HG03103 (cell line): Measurements from ENCODE around the gene PIP5K1A.

Experiments used
- ATAC-seq: cut with Tn5 transposase; IDR thresholded peaks from one replicate; pipeline ENCODE4 v1.9.1; 2021; ENCODE audit warnings: low read depth; ENCODE audit not compliant: unreplicated experiment

The PIP5K1A gene

GRCh38 chr1:151286619-151287340, 88.4 kb downstream of the PIP5K1A start:
- ATAC-seq: no peak

- no peak for ATAC-seq
Measured at GRCh38 chr1:151287341-151287699, 89.0 kb downstream of the PIP5K1A start.

DNA sequence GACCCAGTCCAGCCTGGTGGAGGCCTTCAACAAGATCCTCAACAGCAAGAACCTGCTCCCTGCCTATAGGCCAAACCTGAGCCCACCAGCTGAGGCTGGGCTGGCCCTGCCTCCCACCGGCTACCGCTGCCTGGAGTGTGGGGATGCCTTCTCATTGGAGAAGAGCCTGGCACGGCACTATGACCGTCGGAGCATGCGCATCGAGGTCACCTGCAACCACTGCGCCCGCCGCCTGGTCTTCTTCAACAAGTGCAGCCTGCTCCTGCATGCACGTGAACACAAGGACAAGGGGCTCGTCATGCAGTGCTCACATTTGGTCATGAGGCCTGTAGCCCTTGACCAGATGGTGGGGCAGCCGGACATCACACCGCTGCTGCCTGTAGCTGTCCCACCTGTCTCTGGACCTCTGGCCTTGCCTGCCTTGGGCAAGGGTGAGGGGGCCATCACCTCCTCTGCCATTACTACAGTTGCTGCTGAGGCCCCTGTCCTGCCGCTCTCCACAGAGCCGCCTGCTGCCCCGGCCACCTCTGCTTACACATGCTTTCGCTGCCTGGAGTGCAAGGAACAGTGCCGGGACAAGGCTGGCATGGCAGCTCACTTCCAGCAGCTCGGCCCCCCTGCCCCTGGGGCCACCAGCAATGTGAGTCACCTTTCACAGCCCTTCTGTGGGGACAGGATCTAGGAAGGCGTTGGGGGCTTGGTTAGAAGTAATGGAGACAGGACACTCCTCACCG, 89.6 kb downstream of the PIP5K1A start:
- ATAC-seq: no peak

DNA sequence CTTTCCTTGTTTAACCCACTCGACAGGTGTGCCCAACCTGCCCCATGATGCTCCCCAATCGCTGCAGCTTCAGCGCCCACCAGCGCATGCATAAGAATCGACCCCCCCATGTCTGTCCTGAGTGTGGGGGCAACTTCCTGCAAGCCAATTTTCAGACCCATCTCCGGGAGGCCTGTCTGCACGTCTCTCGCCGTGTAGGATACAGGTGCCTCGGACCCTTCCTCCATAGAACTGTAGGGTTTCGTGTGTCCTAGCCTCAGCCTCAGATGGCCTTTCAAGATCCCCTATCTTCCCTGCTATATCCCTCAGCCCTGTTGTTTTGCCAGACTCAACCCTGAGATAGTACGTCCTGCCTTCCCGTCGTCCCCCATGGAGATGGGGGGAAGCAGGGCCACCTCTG, 90.2 kb downstream of the PIP5K1A start:
- no peak for ATAC-seq

GRCh38 chr1:151289080-151289935, 91.0 kb downstream of the PIP5K1A start:
- ATAC-seq: no peak

DNA sequence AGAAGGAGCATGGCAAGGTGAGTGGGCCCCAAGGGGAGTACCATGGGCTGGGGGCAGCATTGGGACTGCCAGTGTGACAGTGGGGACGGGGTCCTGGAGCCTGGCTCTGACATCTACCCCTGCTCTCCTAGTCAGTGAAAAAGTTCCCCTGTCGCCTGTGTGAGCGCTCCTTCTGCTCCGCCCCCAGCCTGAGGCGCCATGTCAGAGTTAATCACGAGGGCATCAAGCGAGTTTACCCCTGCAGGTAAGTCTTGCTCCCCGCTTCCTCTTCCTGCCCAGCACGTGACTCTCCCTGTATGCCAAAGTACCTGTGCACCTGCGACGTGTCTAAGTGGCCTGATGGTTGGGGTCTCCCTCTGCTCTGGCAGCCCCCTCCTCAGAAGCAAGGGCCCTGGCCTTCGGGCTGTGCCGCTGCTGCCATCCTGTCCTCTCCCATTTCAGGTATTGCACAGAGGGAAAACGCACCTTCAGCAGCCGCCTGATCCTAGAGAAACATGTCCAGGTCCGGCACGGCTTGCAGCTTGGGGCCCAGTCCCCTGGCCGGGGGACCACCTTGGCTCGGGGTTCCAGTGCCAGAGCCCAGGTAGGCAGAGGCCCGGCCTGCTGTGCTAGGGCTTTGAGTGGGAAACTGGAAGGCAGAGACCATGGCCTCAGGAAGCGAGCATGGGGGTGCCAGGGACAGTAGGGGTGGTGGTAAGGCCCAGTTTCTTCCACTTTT, 91.8 kb downstream of the PIP5K1A start:
- no peak for ATAC-seq

GRCh38 chr1:151290709-151291303, 92.5 kb downstream of the PIP5K1A start:
- ATAC-seq: no peak

- no peak for ATAC-seq
Measured at GRCh38 chr1:151292207-151293030, 94.1 kb downstream of the PIP5K1A start.

- ATAC-seq: no peak
Measured at GRCh38 chr1:151293093-151293492, 94.7 kb downstream of the PIP5K1A start.

GRCh38 chr1:151294742-151295462, 96.5 kb downstream of the PIP5K1A start:
- ATAC-seq: no peak
